ENCODE measurements around the gene DAB2. TPM values are rescaled to one million over a fixed set of nuclear protein-coding genes. Genes with fewer than 3 reads are reported as not detected.

The DAB2 gene
- 6.6 to 9.6 TPM (median 7.6 TPM) in 5 replicates for total RNA-seq (2022; extraction: Qiagen RNA extraction)

DNA sequence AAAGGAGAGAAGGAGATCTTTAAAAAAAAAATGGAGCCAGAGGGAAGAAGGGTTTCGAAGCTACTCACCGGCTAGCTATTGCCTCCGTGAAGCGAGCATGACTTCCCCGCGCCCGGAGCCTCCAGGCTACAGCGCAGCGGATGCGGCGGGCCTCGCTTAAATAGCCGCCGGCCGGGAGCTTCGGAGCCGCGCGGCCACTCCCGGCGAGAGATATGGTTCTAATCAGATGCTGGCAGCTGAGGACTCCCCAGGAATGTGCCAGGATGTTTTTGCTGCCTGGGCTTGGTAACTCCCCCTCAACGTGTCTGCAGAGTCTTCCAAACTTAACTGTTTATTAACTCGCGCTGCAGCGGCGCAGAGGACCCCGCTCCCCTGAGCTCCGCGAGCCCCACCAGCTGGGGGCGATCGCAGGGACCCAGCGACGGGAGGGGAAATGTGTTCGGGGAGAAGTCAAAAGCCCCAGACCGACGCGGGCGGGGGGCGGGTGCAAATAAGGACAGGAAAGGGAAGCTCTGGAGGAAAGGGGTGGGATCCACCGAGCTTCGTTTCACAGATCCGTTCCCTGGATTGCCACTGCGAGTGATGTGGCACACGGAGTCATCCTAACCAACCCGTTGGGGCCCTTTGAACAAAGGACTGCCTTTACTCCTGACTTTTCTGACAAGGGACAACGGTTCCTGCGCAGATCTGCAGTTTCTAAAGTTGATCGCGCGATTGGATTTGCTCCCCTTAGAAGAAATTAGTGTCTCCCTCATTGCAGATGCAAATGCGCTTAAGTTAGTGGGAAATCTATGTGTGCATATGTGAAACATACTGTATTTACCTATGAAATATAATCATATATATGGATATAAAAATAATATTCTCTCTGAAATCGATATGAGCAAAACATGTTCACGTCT lies at the start of gene DAB2:
TSS of gene DAB2 (minus strand) at position 245 of the 902 bp plus-strand sequence. CDS start 30,660 bp downstream, outside the sequence.

DNA sequence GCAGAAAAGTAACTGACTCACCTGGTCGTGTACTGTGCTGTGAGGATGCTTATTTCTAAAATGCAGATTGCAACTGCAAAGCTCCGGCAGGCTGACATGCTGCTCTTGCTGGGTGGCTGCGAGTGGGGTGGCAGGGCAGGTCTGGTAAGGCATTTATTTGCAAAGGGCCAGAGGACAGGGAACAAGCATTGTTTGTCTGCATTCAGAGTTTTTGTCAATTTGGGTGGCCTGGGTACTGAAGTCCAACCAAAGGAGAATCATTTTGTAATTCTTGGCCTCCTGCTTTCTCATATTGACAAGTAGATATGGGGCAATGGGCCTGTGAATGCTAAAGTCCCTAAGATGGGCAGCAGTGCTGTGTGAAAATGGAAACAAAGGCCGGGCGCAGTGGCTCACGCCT lies 60.4 kb downstream of the DAB2 start, which contains the start of gene C9:
TSS of gene C9 (minus strand) at position 129 of the 400 bp plus-strand sequence. CDS start at position 98, 31 bp downstream.

Other genes with a start within 250 kb of the DAB2 start
- gene FYB1, start 205.4 kb downstream of the DAB2 start, total RNA-seq (2022; extraction: Qiagen RNA extraction), result 10.3 to 15.1 TPM (median 12.8 TPM) in 5 replicates
- gene C9, start 60.5 kb downstream of the DAB2 start, total RNA-seq (2022; extraction: Qiagen RNA extraction), result not detected in 5 replicates